GM12878 (cell line): Measurements from ENCODE around the gene CTXN1. TPM values are rescaled to one million over a fixed set of nuclear protein-coding genes. Genes with fewer than 3 reads are reported as not detected.
A peak's percentile ranks its signal among the peaks of the same experiment; 100 is the strongest.

Source experiments
- CEBPZ ChIP-seq: fragments of 150-350 bp; IDR thresholded peaks from 2 replicates; pipeline ENCODE4 v1.6.1; 2016; ENCODE audit warnings: low read depth, low read length
- CUX1 ChIP-seq: IDR thresholded peaks from 2 replicates; pipeline ENCODE4 v1.6.1; 2012; ENCODE audit warnings: improper control_type of control experiment, low read depth, low read length; ENCODE audit not compliant: insufficient replicate concordance
- GABPA ChIP-seq: IDR thresholded peaks from 2 replicates; pipeline ENCODE4 v1.6.1; 2014; ENCODE audit warnings: antibody characterized with exemption, low read depth, mild to moderate bottlenecking, inconsistent platforms
- PAX5 ChIP-seq: IDR thresholded peaks from 2 replicates; pipeline ENCODE4 v1.6.1; 2011; ENCODE audit warnings: low read depth, low read length, borderline replicate concordance
- REST ChIP-seq: IDR thresholded peaks from 2 replicates; pipeline ENCODE4 v1.6.1; 2012; ENCODE audit warnings: mild to moderate bottlenecking, low read depth, low read length
- SIN3A ChIP-seq: IDR thresholded peaks from 2 replicates; pipeline ENCODE4 v1.6.1; 2012; ENCODE audit warnings: low read depth, low read length, improper control_type of control experiment
- TCF7 ChIP-seq: IDR thresholded peaks from 2 replicates; pipeline ENCODE4 v1.6.1; 2014; ENCODE audit warnings: antibody characterized with exemption, borderline replicate concordance
- polyA plus RNA-seq, 11 experiments: library from polyadenylated mRNA; depleted of rRNA in 4 of 11; unstranded in 6 of 11; stranded (reverse) in 5 of 11; fragments of >200 nt; fragmentation: Nextera tagmentation in 4 of 11; fragmentation: Illumina TruSeq in 1 of 11; extraction: Ambion mirVana in 4 of 11; extraction: Trizol in 1 of 11; gene quantifications; 1 replicate in 1 of 11; 2 replicates in 10 of 11; pipeline versions ENCODE4 v1.2.1 to v1.2.3, GENCODE V29; 2011 to 2016; ENCODE audit warnings: inconsistent platforms in 2 of 11, missing spikeins in 2 of 11, low read depth in 1 of 11
- total RNA-seq, 4 experiments: library from RNA; depleted of rRNA in 3 of 4; stranded (reverse); fragments of >200 nt in 3 of 4; fragmentation: Illumina TruSeq in 1 of 4; extraction: Trizol in 1 of 4; gene quantifications; 2 replicates each; pipeline versions ENCODE4 v1.2.1 to v1.2.3, GENCODE V29; 2013 to 2021
- TF ChIP-seq, protein P1 (sequence below): fragments of 450-650 bp; IDR thresholded peaks from 2 replicates; pipeline ENCODE4 v1.6.1; 2017; ENCODE audit warnings: mild to moderate bottlenecking, moderate library complexity

Gene CTXN1
- total and polyA plus RNA-seq, 10 of the 15 experiments (the other 5 are each of a cell fraction or from before 2014, with no cell fraction given), result 0.04 to 1.0 (median 0.38) TPM; not detected in 4

- TF ChIP-seq GABPA (no peak), TCF7 (no peak), REST (0 out of 2 replicates have a peak, but pooled peaks have one; percentile 43), SIN3A (peak; percentile 88), CEBPZ (peak; percentile 24; the same call in 1 of the 2 replicates), CUX1 (no peak), PAX5 (no peak; the same call in 1 of the 2 replicates)
- TF ChIP-seq, protein P1, sequence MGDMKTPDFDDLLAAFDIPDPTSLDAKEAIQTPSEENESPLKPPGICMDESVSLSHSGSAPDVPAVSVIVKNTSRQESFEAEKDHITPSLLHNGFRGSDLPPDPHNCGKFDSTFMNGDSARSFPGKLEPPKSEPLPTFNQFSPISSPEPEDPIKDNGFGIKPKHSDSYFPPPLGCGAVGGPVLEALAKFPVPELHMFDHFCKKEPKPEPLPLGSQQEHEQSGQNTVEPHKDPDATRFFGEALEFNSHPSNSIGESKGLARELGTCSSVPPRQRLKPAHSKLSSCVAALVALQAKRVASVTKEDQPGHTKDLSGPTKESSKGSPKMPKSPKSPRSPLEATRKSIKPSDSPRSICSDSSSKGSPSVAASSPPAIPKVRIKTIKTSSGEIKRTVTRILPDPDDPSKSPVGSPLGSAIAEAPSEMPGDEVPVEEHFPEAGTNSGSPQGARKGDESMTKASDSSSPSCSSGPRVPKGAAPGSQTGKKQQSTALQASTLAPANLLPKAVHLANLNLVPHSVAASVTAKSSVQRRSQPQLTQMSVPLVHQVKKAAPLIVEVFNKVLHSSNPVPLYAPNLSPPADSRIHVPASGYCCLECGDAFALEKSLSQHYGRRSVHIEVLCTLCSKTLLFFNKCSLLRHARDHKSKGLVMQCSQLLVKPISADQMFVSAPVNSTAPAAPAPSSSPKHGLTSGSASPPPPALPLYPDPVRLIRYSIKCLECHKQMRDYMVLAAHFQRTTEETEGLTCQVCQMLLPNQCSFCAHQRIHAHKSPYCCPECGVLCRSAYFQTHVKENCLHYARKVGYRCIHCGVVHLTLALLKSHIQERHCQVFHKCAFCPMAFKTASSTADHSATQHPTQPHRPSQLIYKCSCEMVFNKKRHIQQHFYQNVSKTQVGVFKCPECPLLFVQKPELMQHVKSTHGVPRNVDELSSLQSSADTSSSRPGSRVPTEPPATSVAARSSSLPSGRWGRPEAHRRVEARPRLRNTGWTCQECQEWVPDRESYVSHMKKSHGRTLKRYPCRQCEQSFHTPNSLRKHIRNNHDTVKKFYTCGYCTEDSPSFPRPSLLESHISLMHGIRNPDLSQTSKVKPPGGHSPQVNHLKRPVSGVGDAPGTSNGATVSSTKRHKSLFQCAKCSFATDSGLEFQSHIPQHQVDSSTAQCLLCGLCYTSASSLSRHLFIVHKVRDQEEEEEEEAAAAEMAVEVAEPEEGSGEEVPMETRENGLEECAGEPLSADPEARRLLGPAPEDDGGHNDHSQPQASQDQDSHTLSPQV, result no peak
Measured at GRCh38 chr19:7943444-7944176, 17.7 kb upstream of the CTXN1 start, which contains the start of gene TIMM44 (continued).
